GM12875 (cell line): Measurements from ENCODE around the gene ATG10.

Experiments
- H3K4me3 ChIP-seq: one replicate; pipeline ENCODE4 v1.5.1; 2011; ENCODE audit warnings: low read depth, low read length, control low read depth
- CTCF ChIP-seq: IDR thresholded peaks from 2 replicates; pipeline ENCODE4 v1.5.1; 2011; ENCODE audit warnings: low read depth, mild to moderate bottlenecking, control low read depth, inconsistent platforms, low read length, moderate library complexity, borderline replicate concordance; ENCODE audit not compliant: insufficient read depth

ATG10 gene

GRCh38 chr5:81971712-81972491 lies at the start of gene ATG10:
TSS of gene ATG10 (plus strand) at chr5:81972023. CDS start at chr5:81987571, 15,548 bp downstream.
- TF ChIP-seq CTCF = no peak

GRCh38 chr5:81922854-81923279 lies 49.0 kb upstream of the ATG10 start:
- TF ChIP-seq CTCF = no peak

More at GRCh38 chr5:81971712-81972491, at the start of gene ATG10:
- peak within 1 kb of the TSS; percentile 91 for H3K4me3 ChIP-seq

GRCh38 chr5:81924442-81924841 lies 47.4 kb upstream of the ATG10 start:
- TF ChIP-seq CTCF = no peak
- H3K4me3 ChIP-seq = no peak overlapping the region

More at GRCh38 chr5:81922854-81923279, 49.0 kb upstream of the ATG10 start:
- H3K4me3 ChIP-seq = no peak overlapping the region

- H3K4me3 ChIP-seq = no peak overlapping the region
- no peak for TF ChIP-seq CTCF
These were observed 46.8 kb upstream of the ATG10 start for GRCh38 chr5:81925009-81925408.

- no peak for TF ChIP-seq CTCF
- H3K4me3 ChIP-seq = no peak overlapping the region
These were observed 45.8 kb upstream of the ATG10 start for GRCh38 chr5:81925981-81926380.

GRCh38 chr5:81936066-81936465 lies 35.8 kb upstream of the ATG10 start:
- no peak overlapping the region for H3K4me3 ChIP-seq
- TF ChIP-seq CTCF = no peak

GRCh38 chr5:81936750-81937149 lies 35.1 kb upstream of the ATG10 start:
- TF ChIP-seq CTCF = no peak
- no peak overlapping the region for H3K4me3 ChIP-seq
